PC-9 (cell line): Measurements from ENCODE around the gene DCD. TPM values are rescaled to one million over a fixed set of nuclear protein-coding genes. Genes with fewer than 3 reads are reported as not detected.

Experiments used
- BruUV-seq: library from RNA; stranded (reverse); fragments of 400-500 nt; replicated peaks from 2 replicates; lab custom pipeline; 2021; lab: Mats Ljungman, UMichigan
- CTCF ChIA-PET: fragments of 300-600 bp; sonication (Branson Sonifier 250); formaldehyde crosslinking; loops from one replicate; lab custom pipeline; 2022; ENCODE audit warnings: antibody characterized with exemption; lab: Charles Lee
- POLR2A ChIA-PET: fragments of 300-600 bp; sonication (Branson Sonifier 250); formaldehyde crosslinking; loops from one replicate; lab custom pipeline; 2022; ENCODE audit warnings: antibody characterized with exemption; ENCODE audit not compliant: unreplicated experiment; lab: Charles Lee
- DNase-seq, 2 experiments: peaks; one replicate each; pipeline versions ENCODE4 v3.0.0 to v3.0.0-alpha.2; 2015 to 2022; ENCODE audit warnings: mixed read lengths in 1 of 2
- H2AFZ ChIP-seq: fragments of 200-600 bp; sonication (generic); 2 replicates; pipeline ENCODE4 v1.8.1; 2017; ENCODE audit warnings: antibody characterized with exemption
- H3F3A ChIP-seq: fragments of 200-600 bp; sonication (generic); 2 replicates; pipeline ENCODE4 v1.8.1; 2017; ENCODE audit warnings: antibody characterized with exemption, mild to moderate bottlenecking, low read depth; ENCODE audit not compliant: insufficient read depth
- H3K27ac ChIP-seq: fragments of 200-600 bp; sonication (generic); 2 replicates; pipeline ENCODE4 v1.6.1; 2016; ENCODE audit warnings: mixed run types
- H3K27me3 ChIP-seq: fragments of 200-600 bp; sonication (generic); 2 replicates; pipeline ENCODE4 v1.6.1; 2016; ENCODE audit warnings: low read depth, mixed run types; ENCODE audit not compliant: insufficient read depth
- H3K36me3 ChIP-seq: fragments of 200-600 bp; sonication (generic); 2 replicates; pipeline ENCODE4 v1.6.1; 2016; ENCODE audit warnings: low read depth, mixed run types
- H3K4me1 ChIP-seq: fragments of 200-600 bp; sonication (generic); replicated peaks from 2 replicates; pipeline ENCODE4 v1.6.1; 2016; ENCODE audit warnings: mixed run types; ENCODE audit not compliant: insufficient read depth
- H3K4me2 ChIP-seq: fragments of 200-600 bp; sonication (generic); 2 replicates; pipeline ENCODE4 v1.6.1; 2017; ENCODE audit warnings: mixed run types
- H3K4me3 ChIP-seq: fragments of 200-600 bp; sonication (generic); 2 replicates; pipeline ENCODE4 v1.6.1; 2016; ENCODE audit warnings: mixed run types
- H3K79me2 ChIP-seq: fragments of 200-600 bp; sonication (generic); 2 replicates; pipeline ENCODE4 v1.6.1; 2017; ENCODE audit warnings: low read depth, mixed run types
- H3K9me2 ChIP-seq: fragments of 200-600 bp; sonication (generic); 2 replicates; pipeline ENCODE4 v1.8.1; 2017; ENCODE audit warnings: mild to moderate bottlenecking; ENCODE audit not compliant: insufficient read depth
- H3K9me3 ChIP-seq: fragments of 200-600 bp; sonication (generic); 2 replicates; pipeline ENCODE4 v1.8.1; 2016; ENCODE audit warnings: low read depth; ENCODE audit not compliant: insufficient read depth
- H4K20me1 ChIP-seq: fragments of 200-600 bp; sonication (generic); 2 replicates; pipeline ENCODE4 v1.8.1; 2017; ENCODE audit not compliant: insufficient read depth
- CTCF ChIP-seq: fragments of 200-600 bp; sonication (generic); conservative IDR thresholded peaks from 2 replicates; pipeline ENCODE4 v1.6.1; 2017; ENCODE audit warnings: mixed run types, antibody characterized with exemption, mild to moderate bottlenecking, moderate library complexity
- EZH2 ChIP-seq: fragments of 200-600 bp; sonication (generic); IDR thresholded peaks from 2 replicates; pipeline ENCODE4 v1.8.0; 2017; ENCODE audit warnings: antibody characterized with exemption, low read depth
- intact Hi-C: fragments of 100-400 bp; cut with micrococcal nuclease; formaldehyde crosslinking; loops from one replicate; pipeline ENCODE4 v1.10.0; 2022; ENCODE audit not compliant: unreplicated experiment
- total RNA-seq: library from RNA; stranded (reverse); gene quantifications from 2 replicates; pipeline ENCODE4 v1.2.3, GENCODE V29; 2021

DCD gene
- total RNA-seq, 1 experiment from 2014 or later, result not detected

GRCh38 chr12:54612225-54612750 is 35.9 kb downstream of the DCD start:
- H3K4me3 ChIP-seq, result no peak overlapping the region
- H3K4me2 ChIP-seq, result no peak overlapping the region
- DNase-seq, result no peak
- BruUV-seq, result no TSS peak
- POLR2A ChIA-PET, result no interaction called here
- TF ChIP-seq CTCF (no peak), EZH2 (no peak)
- no peaks in the 10 kb centered on the region for H3K36me3 ChIP-seq
- no peak overlapping the region for H2AFZ ChIP-seq
- H4K20me1 ChIP-seq, result no peaks in the 10 kb centered on the region
- H3K9me2 ChIP-seq, result no peaks in the 10 kb centered on the region
- intact Hi-C loops, result no loop called here
- CTCF ChIA-PET, result no interaction called here
- peaks cover 57% of the 10 kb centered on the region for H3K27me3 ChIP-seq
- H3K27ac ChIP-seq, result no peak overlapping the region
- no peaks in the 10 kb centered on the region for H3F3A ChIP-seq
- no peaks in the 10 kb centered on the region for H3K9me3 ChIP-seq
- H3K4me1 ChIP-seq, result no peaks in the 10 kb centered on the region
- H3K79me2 ChIP-seq, result no peaks in the 10 kb centered on the region

- no TSS peak for BruUV-seq
- H3K9me2 ChIP-seq, result no peaks in the 10 kb centered on the region
- peaks cover 52% of the 10 kb centered on the region for H3K27me3 ChIP-seq
- intact Hi-C loops, result no loop called here
- H3F3A ChIP-seq, result no peaks in the 10 kb centered on the region
- ChIA-PET CTCF (no interaction called here), POLR2A (no interaction called here)
- H3K9me3 ChIP-seq, result no peaks in the 10 kb centered on the region
- H3K27ac ChIP-seq, result no peak overlapping the region
- no peak for TF ChIP-seq CTCF
- no peak for TF ChIP-seq EZH2
- DNase-seq, result no peak
- no peak overlapping the region for H3K4me2 ChIP-seq
- H2AFZ ChIP-seq, result no peak overlapping the region
- H3K4me1 ChIP-seq, result no peaks in the 10 kb centered on the region
- H4K20me1 ChIP-seq, result no peaks in the 10 kb centered on the region
- no peaks in the 10 kb centered on the region for H3K79me2 ChIP-seq
- no peaks in the 10 kb centered on the region for H3K36me3 ChIP-seq
- H3K4me3 ChIP-seq, result no peak overlapping the region
Observed at GRCh38 chr12:54611715-54612149, 36.4 kb downstream of the DCD start.

- no peaks in the 10 kb centered on the region for H3K9me3 ChIP-seq
- no peaks in the 10 kb centered on the region for H4K20me1 ChIP-seq
- TF ChIP-seq CTCF (no peak), EZH2 (no peak)
- H2AFZ ChIP-seq, result no peak overlapping the region
- no peak overlapping the region for H3K4me3 ChIP-seq
- DNase-seq, result no peak
- ChIA-PET CTCF (no interaction called here), POLR2A (no interaction called here)
- H3K4me2 ChIP-seq, result no peak overlapping the region
- H3K4me1 ChIP-seq, result no peaks in the 10 kb centered on the region
- no peak overlapping the region for H3K27ac ChIP-seq
- BruUV-seq, result no TSS peak
- no peaks in the 10 kb centered on the region for H3K79me2 ChIP-seq
- intact Hi-C loops, result loop anchor here (10.0 kb wide), 1 partner anchor 346 kb away; no protein-coding TSS in a partner anchor
- no peaks in the 10 kb centered on the region for H3K9me2 ChIP-seq
- no peaks in the 10 kb centered on the region for H3K36me3 ChIP-seq
- H3K27me3 ChIP-seq, result peaks cover 32% of the 10 kb centered on the region
- H3F3A ChIP-seq, result no peaks in the 10 kb centered on the region
Observed at GRCh38 chr12:54608769-54609168, 39.4 kb downstream of the DCD start.
